Tibial nerve (tissue), 4 donors: ENCODE results near the gene CEP290. TPM values are rescaled to one million over a fixed set of nuclear protein-coding genes. Genes with fewer than 3 reads are reported as not detected.

ENCODE experiments used
- DNase-seq, 2 donors: peaks; one replicate each; pipeline ENCODE4 v3.0.0-alpha.2; 2019; ENCODE audit warnings: low spot score in 2 of 2
- H3K27ac ChIP-seq, 4 donors: fragments of 200-600 bp; sonication (generic) in 3 of 4; one replicate each; pipeline ENCODE4 v1.5.1; 2017 to 2019; ENCODE audit warnings: mild to moderate bottlenecking in 1 of 4
- H3K27me3 ChIP-seq, 2 donors: fragments of 200-600 bp; sonication (generic) in 1 of 2; one replicate each; pipeline versions ENCODE4 v1.5.1 to v1.6.0; 2017 to 2019
- H3K36me3 ChIP-seq, 3 donors: fragments of 200-600 bp; sonication (generic); one replicate each; pipeline ENCODE4 v1.5.1; 2018 to 2019
- H3K4me1 ChIP-seq, 4 donors: fragments of 200-600 bp; sonication (generic) in 3 of 4; one replicate each; pipeline ENCODE4 v1.5.1; 2017 to 2019
- H3K4me3 ChIP-seq, 4 donors: fragments of 200-600 bp; sonication (generic) in 3 of 4; one replicate each; pipeline ENCODE4 v1.5.1; 2017 to 2019; ENCODE audit warnings: mild to moderate bottlenecking in 1 of 4, moderate library complexity in 1 of 4
- H3K9me3 ChIP-seq, 4 donors: fragments of 200-600 bp; sonication (generic) in 3 of 4; one replicate each; pipeline ENCODE4 v1.5.1; 2017 to 2019
- CTCF ChIP-seq, 5 experiments: fragments of 200-600 bp in 3 of 5; fragments of 450-650 bp in 2 of 5; sonication (generic) in 3 of 5; IDR thresholded peaks; one replicate each; pipeline ENCODE4 v1.5.1; 2016 to 2019; ENCODE audit warnings: antibody characterized with exemption in 5 of 5, mild to moderate bottlenecking in 3 of 5, moderate library complexity in 2 of 5
- EP300 ChIP-seq, 2 donors: sonication (generic); formaldehyde crosslinking; IDR thresholded peaks; one replicate each; pipeline ENCODE4 v1.6.1; 2017; ENCODE audit warnings: antibody characterized with exemption in 2 of 2, mild to moderate bottlenecking in 1 of 2
- POLR2A ChIP-seq, 2 donors: fragments of 450-650 bp; IDR thresholded peaks; one replicate each; pipeline ENCODE4 v1.6.1; 2017; ENCODE audit warnings: antibody characterized with exemption in 2 of 2, mild to moderate bottlenecking in 2 of 2, moderate library complexity in 2 of 2
- WGBS, 2 donors: methylation state at CpG; one replicate each; pipeline ENCODE4 v1.1.5; 2018; 5-methylcytosine and 5-hydroxymethylcytosine counted together
- total RNA-seq, 4 donors: library from RNA; depleted of rRNA; stranded (reverse); fragments of >200 nt; gene quantifications; one replicate each; pipeline ENCODE4 v1.1.0, GENCODE V29; 2016

Gene CEP290
- total RNA-seq, 4 donors from 2014 or later = 34.3 to 43.7 (median 38.3) TPM

GRCh38 chr12:88108021-88108420, 33.9 kb downstream of the CEP290 start:
- H3K4me1 ChIP-seq = no peaks in the 10 kb centered on the region
- H3K9me3 ChIP-seq = no peaks in the 10 kb centered on the region
- no peaks in the 10 kb centered on the region for H3K27me3 ChIP-seq
- TF ChIP-seq EP300 (IDR thresholded peaks at IDR 0.05) (no peak), POLR2A (IDR thresholded peaks at IDR 0.05) (no peak), CTCF (IDR thresholded peaks at IDR 0.05) (no peak)
- H3K36me3 ChIP-seq = peaks cover 0 to 42% (median 0%) of the 10 kb centered on the region in 3 donors
- H3K4me3 ChIP-seq = no peak overlapping the region
- 96 to 98% methylated on average over 2 of the region's 2 CpGs for WGBS, 2 donors
- no peak overlapping the region for H3K27ac ChIP-seq
- no peak for DNase-seq

GRCh38 chr12:88093573-88093972, 48.3 kb downstream of the CEP290 start:
- Histone ChIP-seq H3K36me3 (peaks cover 0 to 38% (median 2%) of the 10 kb centered on the region in 3 donors), H3K27me3 (no peaks in the 10 kb centered on the region), H3K9me3 (no peaks in the 10 kb centered on the region), H3K4me1 (no peaks in the 10 kb centered on the region), H3K4me3 (no peak overlapping the region), H3K27ac (no peak overlapping the region)
- WGBS, 2 donors = 96 to 98% methylated on average over 4 of the region's 4 CpGs
- no peak for DNase-seq
- no peak for TF ChIP-seq EP300 (IDR thresholded peaks at IDR 0.05)
- no peak for TF ChIP-seq POLR2A (IDR thresholded peaks at IDR 0.05)
- TF ChIP-seq CTCF (IDR thresholded peaks at IDR 0.05) = no peak

GRCh38 chr12:88092771-88093170, 49.1 kb downstream of the CEP290 start:
- peaks cover 0 to 31% (median 0%) of the 10 kb centered on the region in 3 donors for H3K36me3 ChIP-seq
- no peak for DNase-seq
- H3K4me1 ChIP-seq = no peaks in the 10 kb centered on the region

GRCh38 chr12:88084210-88084609, 57.7 kb downstream of the CEP290 start:
- no peak for DNase-seq
- H3K4me3 ChIP-seq = no peak overlapping the region
- no peak overlapping the region for H3K27ac ChIP-seq
- H3K9me3 ChIP-seq = no peaks in the 10 kb centered on the region
- WGBS, 2 donors = 91% methylated on average over 4 of the region's 4 CpGs
- TF ChIP-seq EP300 (IDR thresholded peaks at IDR 0.05) (no peak), POLR2A (IDR thresholded peaks at IDR 0.05) (no peak), CTCF (IDR thresholded peaks at IDR 0.05) (no peak)
- H3K36me3 ChIP-seq = peaks cover 0 to 60% (median 7%) of the 10 kb centered on the region in 3 donors
- no peaks in the 10 kb centered on the region for H3K4me1 ChIP-seq
- H3K27me3 ChIP-seq = no peaks in the 10 kb centered on the region

More at GRCh38 chr12:88092771-88093170, 49.1 kb downstream of the CEP290 start:
- Histone ChIP-seq H3K27ac (no peak overlapping the region), H3K4me3 (no peak overlapping the region), H3K27me3 (no peaks in the 10 kb centered on the region), H3K9me3 (no peaks in the 10 kb centered on the region)
- TF ChIP-seq CTCF (IDR thresholded peaks at IDR 0.05) (no peak), EP300 (IDR thresholded peaks at IDR 0.05) (no peak), POLR2A (IDR thresholded peaks at IDR 0.05) (no peak)

- H3K4me1 ChIP-seq = no peaks in the 10 kb centered on the region
- TF ChIP-seq POLR2A (IDR thresholded peaks at IDR 0.05) (no peak), EP300 (IDR thresholded peaks at IDR 0.05) (no peak), CTCF (IDR thresholded peaks at IDR 0.05) (no peak)
- no peak overlapping the region for H3K4me3 ChIP-seq
- H3K27me3 ChIP-seq = no peaks in the 10 kb centered on the region
- DNase-seq = no peak
- 94 to 95% methylated on average over 3 of the region's 3 CpGs for WGBS, 2 donors
- no peaks in the 10 kb centered on the region for H3K9me3 ChIP-seq
- no peak overlapping the region for H3K27ac ChIP-seq
- peaks cover 0 to 58% (median 7%) of the 10 kb centered on the region in 3 donors for H3K36me3 ChIP-seq
Measured at GRCh38 chr12:88083634-88084033, 58.3 kb downstream of the CEP290 start.
